Bronchial epithelial cell (primary cell): ENCODE measurements around the gene RBFOX1. TPM values are rescaled to one million over a fixed set of nuclear protein-coding genes. Genes with fewer than 3 reads are reported as not detected.

Source experiments
- DNase-seq: peaks from one replicate; pipeline ENCODE4 v3.0.0-alpha.2; 2010; ENCODE audit warnings: low read depth
- FAIRE-seq: peaks from 2 replicates; lab custom pipeline; 2011; peaks lifted over from hg19 to GRCh38; lab: Jason Lieb, UNC
- H3K27me3 ChIP-seq: 2 replicates; pipeline ENCODE4 v1.5.1; 2011; ENCODE audit warnings: low read length; ENCODE audit not compliant: control insufficient read depth, insufficient read depth
- H3K36me3 ChIP-seq: 2 replicates; pipeline ENCODE4 v1.5.1; 2011; ENCODE audit warnings: low read length; ENCODE audit not compliant: control insufficient read depth, insufficient read depth
- H3K4me3 ChIP-seq: 2 replicates; pipeline ENCODE4 v1.5.1; 2011; ENCODE audit warnings: mild to moderate bottlenecking, low read depth, low read length, control low read depth
- CTCF ChIP-seq: IDR thresholded peaks from 2 replicates; pipeline ENCODE4 v1.5.1; 2011; ENCODE audit warnings: mild to moderate bottlenecking, moderate library complexity, low read length, control low read depth, inconsistent platforms; ENCODE audit not compliant: insufficient read depth, severe bottlenecking
- total RNA-seq: library from RNA; depleted of rRNA; stranded (reverse); fragments of >200 nt; gene quantifications from 2 replicates; pipeline ENCODE4 v1.2.1, GENCODE V29; 2014

The RBFOX1 gene
- total RNA-seq, 1 donor from 2014 or later, result not detected

- FAIRE-seq, result no peak
- no peaks in the 10 kb centered on the region for H3K36me3 ChIP-seq
- TF ChIP-seq CTCF, result no peak
- DNase-seq, result no peak
- H3K27me3 ChIP-seq, result no peaks in the 10 kb centered on the region
- no peak overlapping the region for H3K4me3 ChIP-seq
These were observed 42.0 kb downstream of the RBFOX1 start for GRCh38 chr16:7374614-7375174.

GRCh38 chr16:7376227-7376626, 43.6 kb downstream of the RBFOX1 start:
- TF ChIP-seq CTCF, result no peak
- H3K4me3 ChIP-seq, result no peak overlapping the region
- no peaks in the 10 kb centered on the region for H3K27me3 ChIP-seq
- no peak for FAIRE-seq
- no peaks in the 10 kb centered on the region for H3K36me3 ChIP-seq
- DNase-seq, result no peak

GRCh38 chr16:7377231-7377630, 44.6 kb downstream of the RBFOX1 start:
- Histone ChIP-seq H3K36me3 (no peaks in the 10 kb centered on the region), H3K4me3 (no peak overlapping the region), H3K27me3 (no peaks in the 10 kb centered on the region)
- no peak for DNase-seq
- FAIRE-seq, result no peak
- no peak for TF ChIP-seq CTCF

GRCh38 chr16:7378024-7378695, 45.5 kb downstream of the RBFOX1 start:
- FAIRE-seq, result no peak
- no peak for TF ChIP-seq CTCF
- no peaks in the 10 kb centered on the region for H3K27me3 ChIP-seq
- H3K4me3 ChIP-seq, result no peak overlapping the region
- no peak for DNase-seq
- no peaks in the 10 kb centered on the region for H3K36me3 ChIP-seq

GRCh38 chr16:7380441-7380840, 47.8 kb downstream of the RBFOX1 start:
- Histone ChIP-seq H3K27me3 (no peaks in the 10 kb centered on the region), H3K36me3 (no peaks in the 10 kb centered on the region), H3K4me3 (no peak overlapping the region)
- TF ChIP-seq CTCF, result no peak
- FAIRE-seq, result no peak
- DNase-seq, result no peak
